HepG2 (cell line): ENCODE data around the gene TMEM219. TPM values are rescaled to one million over a fixed set of nuclear protein-coding genes. Genes with fewer than 3 reads are reported as not detected.

Experiments
- ETS1 ChIP-seq: sonication (generic); formaldehyde crosslinking; IDR thresholded peaks from 2 replicates; pipeline ENCODE4 v1.4.0; 2020; ENCODE audit warnings: missing genetic modification reagents
- HMGXB4 ChIP-seq, 2 experiments: sonication (generic) in 1 of 2; formaldehyde crosslinking in 1 of 2; IDR thresholded peaks; 2 replicates each; pipeline versions ENCODE4 v1.4.0 to v1.6.1; 2018 to 2020; ENCODE audit warnings: missing genetic modification reagents in 2 of 2, borderline replicate concordance in 1 of 2, low read depth in 1 of 2, mild to moderate bottlenecking in 1 of 2, missing biosample characterization in 1 of 2
- HOXA9 ChIP-seq: sonication (generic); formaldehyde crosslinking; IDR thresholded peaks from 2 replicates; pipeline ENCODE4 v1.8.1; 2022; ENCODE audit warnings: missing genetic modification reagents, mild to moderate bottlenecking, moderate library complexity, borderline replicate concordance
- MBNL3 ChIP-seq: fragments of 250-450 bp; sonication (Bioruptor Pico); conservative IDR thresholded peaks from 2 replicates; pipeline ENCODE4 v1.8.0; 2022; ENCODE audit warnings: mild to moderate bottlenecking, inconsistent platforms
- MXI1 ChIP-seq: IDR thresholded peaks from 3 replicates; pipeline ENCODE4 v1.6.1; 2012; ENCODE audit warnings: low read depth, low read length, inconsistent platforms, borderline replicate concordance
- PREB ChIP-seq: sonication (generic); formaldehyde crosslinking; IDR thresholded peaks from 2 replicates; pipeline ENCODE4 v1.4.0; 2020; ENCODE audit warnings: missing genetic modification reagents
- RNF219 ChIP-seq: sonication (generic); formaldehyde crosslinking; IDR thresholded peaks from 2 replicates; pipeline ENCODE4 v1.5.0; 2020; ENCODE audit warnings: mild to moderate bottlenecking, missing genetic modification reagents
- SALL2 ChIP-seq: sonication (generic); formaldehyde crosslinking; IDR thresholded peaks from 2 replicates; pipeline ENCODE4 v1.8.1; 2023; ENCODE audit warnings: mild to moderate bottlenecking, missing genetic modification reagents, inconsistent platforms
- ZBTB25 ChIP-seq: IDR thresholded peaks from 2 replicates; pipeline ENCODE4 v1.6.1; 2018; ENCODE audit warnings: missing genetic modification reagents
- ZFP37 ChIP-seq: sonication (generic); formaldehyde crosslinking; IDR thresholded peaks from 2 replicates; pipeline ENCODE4 v1.4.0; 2020; ENCODE audit warnings: missing genetic modification reagents, borderline replicate concordance
- ZNF501 ChIP-seq: sonication (generic); formaldehyde crosslinking; IDR thresholded peaks from 2 replicates; pipeline ENCODE4 v1.5.1; 2020; ENCODE audit warnings: mild to moderate bottlenecking, moderate library complexity, missing genetic modification reagents
- ZNF720 ChIP-seq: sonication (generic); formaldehyde crosslinking; IDR thresholded peaks from 2 replicates; pipeline ENCODE4 v1.4.0; 2020; ENCODE audit warnings: missing genetic modification reagents
- ZNF724P ChIP-seq: sonication (generic); formaldehyde crosslinking; IDR thresholded peaks from 2 replicates; pipeline ENCODE4 v1.8.0; 2022; ENCODE audit warnings: missing genetic modification reagents, borderline replicate concordance
- polyA plus RNA-seq, 8 experiments: library from polyadenylated mRNA; depleted of rRNA in 3 of 8; stranded (reverse) in 7 of 8; unstranded in 1 of 8; fragments of >200 nt; fragmentation: Illumina TruSeq in 4 of 8; extraction: Trizol in 4 of 8; gene quantifications; 2 replicates each; pipeline versions ENCODE4 v1.2.1 to v1.2.3, GENCODE V29; 2011 to 2016; ENCODE audit warnings: low read depth in 4 of 8, missing spikeins in 1 of 8, mixed read lengths in 1 of 8; ENCODE audit not compliant: insufficient read depth in 1 of 8
- total RNA-seq, 5 experiments: library from RNA; depleted of rRNA; stranded (reverse); fragments of >200 nt; fragmentation: Illumina TruSeq; extraction: Trizol; gene quantifications; 2 replicates each; pipeline ENCODE4 v1.2.3, GENCODE V29; 2016; ENCODE audit warnings: low read depth in 1 of 5

TMEM219 gene
- total and polyA plus RNA-seq, 2 of the 13 experiments (the other 11 are each of a cell fraction or from before 2014, with no cell fraction given): 105 to 115 TPM

- no peak for TF ChIP-seq HMGXB4 (CRISPR knock-in tag; IDR thresholded peaks at IDR 0.05; ENCODE audit: borderline replicate concordance in 1 of 2, low read depth in 1 of 2)
- peak; percentile 25; the same call in 1 of the 2 replicates for TF ChIP-seq ZNF724P
- 0 out of 2 replicates have a peak, but pooled peaks have one; percentile 34 for TF ChIP-seq RNF219
- 0 out of 2 replicates have a peak, but pooled peaks have one; percentile 34 for TF ChIP-seq ZNF501 (CRISPR knock-in tag)
- no peak for TF ChIP-seq ZNF720 (CRISPR knock-in tag)
- TF ChIP-seq ETS1 (CRISPR knock-in tag): no peak
- no peak for TF ChIP-seq MXI1
- no peak for TF ChIP-seq MBNL3
- no peak for TF ChIP-seq HOXA9 (CRISPR knock-in tag)
- TF ChIP-seq PREB (CRISPR knock-in tag): no peak
- TF ChIP-seq ZBTB25: no peak
- no peak for TF ChIP-seq ZFP37 (CRISPR knock-in tag)
- TF ChIP-seq SALL2 (CRISPR knock-in tag): no peak
These were observed 13.3 kb downstream of the TMEM219 start (continued) for GRCh38 chr16:29975134-29975538.
